ENCODE results near the gene IMPG2. TPM values are rescaled to one million over a fixed set of nuclear protein-coding genes. Genes with fewer than 3 reads are reported as not detected.

Gene IMPG2
- total RNA-seq, 2 experiments from 2014 or later: 0.45 to 0.66 TPM

DNA sequence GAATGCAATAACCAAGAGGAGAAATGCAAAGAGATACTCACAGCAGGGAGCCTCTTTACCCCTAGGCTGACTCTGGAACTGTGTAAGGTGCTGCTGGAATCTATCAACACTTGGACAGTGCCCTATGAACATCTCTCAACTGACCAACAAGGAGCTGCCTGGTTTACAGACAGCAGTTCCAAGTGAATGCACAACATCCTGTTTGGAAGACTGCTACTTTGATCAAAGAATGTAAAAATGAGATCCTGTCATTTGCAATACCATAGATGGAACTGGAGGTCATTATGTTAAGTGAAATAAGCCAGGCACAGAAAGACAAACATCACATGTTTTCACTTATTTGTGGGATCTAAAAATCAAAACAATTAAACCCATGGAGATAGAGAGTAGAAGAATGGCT, 136.3 kb downstream of the IMPG2 start:
- DNase-seq (no peak), ATAC-seq (ENCODE audit: poor library complexity) (no peak)
- H3K27ac Mint-ChIP-seq: no peak overlapping the region
- CTCF ChIA-PET: no interaction called here
- TF ChIP-seq, protein P1, sequence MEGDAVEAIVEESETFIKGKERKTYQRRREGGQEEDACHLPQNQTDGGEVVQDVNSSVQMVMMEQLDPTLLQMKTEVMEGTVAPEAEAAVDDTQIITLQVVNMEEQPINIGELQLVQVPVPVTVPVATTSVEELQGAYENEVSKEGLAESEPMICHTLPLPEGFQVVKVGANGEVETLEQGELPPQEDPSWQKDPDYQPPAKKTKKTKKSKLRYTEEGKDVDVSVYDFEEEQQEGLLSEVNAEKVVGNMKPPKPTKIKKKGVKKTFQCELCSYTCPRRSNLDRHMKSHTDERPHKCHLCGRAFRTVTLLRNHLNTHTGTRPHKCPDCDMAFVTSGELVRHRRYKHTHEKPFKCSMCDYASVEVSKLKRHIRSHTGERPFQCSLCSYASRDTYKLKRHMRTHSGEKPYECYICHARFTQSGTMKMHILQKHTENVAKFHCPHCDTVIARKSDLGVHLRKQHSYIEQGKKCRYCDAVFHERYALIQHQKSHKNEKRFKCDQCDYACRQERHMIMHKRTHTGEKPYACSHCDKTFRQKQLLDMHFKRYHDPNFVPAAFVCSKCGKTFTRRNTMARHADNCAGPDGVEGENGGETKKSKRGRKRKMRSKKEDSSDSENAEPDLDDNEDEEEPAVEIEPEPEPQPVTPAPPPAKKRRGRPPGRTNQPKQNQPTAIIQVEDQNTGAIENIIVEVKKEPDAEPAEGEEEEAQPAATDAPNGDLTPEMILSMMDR (IDR thresholded peaks at IDR 0.05): no peak
- H3K27me3 ChIP-seq (ENCODE audit: control insufficient read depth in 1 of 2, insufficient read depth in 2 of 2, low read length in 2 of 2): no peaks in the 10 kb centered on the region
- H3K9me3 Mint-ChIP-seq: no peaks in the 10 kb centered on the region
- no peak overlapping the region for H3K4me3 ChIP-seq (ENCODE audit: low read length)
- no peaks in the 10 kb centered on the region for H3K9me3 ChIP-seq (ENCODE audit: control insufficient read depth in 1 of 2, insufficient read depth in 1 of 2, low read length in 2 of 2)
- H3K27ac ChIP-seq (ENCODE audit: low read depth in 1 of 2, low read length in 2 of 2): no peak overlapping the region
- no peak overlapping the region for H3K4me3 Mint-ChIP-seq
- H3K36me3 Mint-ChIP-seq (ENCODE audit: low read depth): no peaks in the 10 kb centered on the region
- POLR2A ChIA-PET: no interaction called here
- H3K4me1 ChIP-seq (ENCODE audit: insufficient read depth, low read length): no peaks in the 10 kb centered on the region
- no peaks in the 10 kb centered on the region for H3K4me1 Mint-ChIP-seq (ENCODE audit: low read depth)
- H3K36me3 ChIP-seq (ENCODE audit: insufficient read depth, low read length): no peaks in the 10 kb centered on the region
- intact Hi-C loops (cut with DNase I, micrococcal nuclease): no loop called here
- H3K27me3 Mint-ChIP-seq: peaks cover 13% of the 10 kb centered on the region

DNA sequence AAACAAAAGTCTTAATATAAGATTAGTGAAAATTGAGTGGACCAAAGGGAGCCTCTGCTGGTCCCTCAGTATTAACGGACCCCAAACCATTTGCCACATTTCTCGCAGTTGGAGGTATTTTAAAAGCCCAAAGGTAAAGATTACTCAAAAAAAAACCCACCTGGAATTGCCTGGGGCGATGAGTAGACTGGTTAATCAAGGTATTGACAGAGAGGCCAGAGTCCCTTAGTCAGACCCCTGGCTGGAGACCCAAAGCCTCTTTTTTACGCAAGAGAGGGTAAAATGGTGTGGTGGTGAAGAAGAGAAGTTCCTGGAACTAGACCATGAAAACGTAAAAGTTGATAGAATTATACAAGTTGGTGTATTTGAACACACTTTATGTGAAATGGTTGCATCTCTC, 137.2 kb downstream of the IMPG2 start:
- DNase-seq (no peak), ATAC-seq (ENCODE audit: poor library complexity) (no peak)
- Histone ChIP-seq H3K27me3 (ENCODE audit: control insufficient read depth in 1 of 2, insufficient read depth in 2 of 2, low read length in 2 of 2) (no peaks in the 10 kb centered on the region), H3K4me3 (ENCODE audit: low read length) (no peak overlapping the region), H3K9me3 (ENCODE audit: control insufficient read depth in 1 of 2, insufficient read depth in 1 of 2, low read length in 2 of 2) (no peaks in the 10 kb centered on the region), H3K36me3 (ENCODE audit: insufficient read depth, low read length) (no peaks in the 10 kb centered on the region), H3K4me1 (ENCODE audit: insufficient read depth, low read length) (no peaks in the 10 kb centered on the region), H3K27ac (ENCODE audit: low read depth in 1 of 2, low read length in 2 of 2) (no peak overlapping the region)
- CTCF ChIA-PET: no interaction called here
- peaks cover 8% of the 10 kb centered on the region for H3K27me3 Mint-ChIP-seq
- TF ChIP-seq, protein P1 (IDR thresholded peaks at IDR 0.05): no peak
- H3K36me3 Mint-ChIP-seq (ENCODE audit: low read depth): no peaks in the 10 kb centered on the region
- H3K4me3 Mint-ChIP-seq: no peak overlapping the region
- intact Hi-C loops (cut with DNase I, micrococcal nuclease): no loop called here
- no peak overlapping the region for H3K27ac Mint-ChIP-seq
- no peaks in the 10 kb centered on the region for H3K4me1 Mint-ChIP-seq (ENCODE audit: low read depth)
- no peaks in the 10 kb centered on the region for H3K9me3 Mint-ChIP-seq
- POLR2A ChIA-PET: no interaction called here

DNA sequence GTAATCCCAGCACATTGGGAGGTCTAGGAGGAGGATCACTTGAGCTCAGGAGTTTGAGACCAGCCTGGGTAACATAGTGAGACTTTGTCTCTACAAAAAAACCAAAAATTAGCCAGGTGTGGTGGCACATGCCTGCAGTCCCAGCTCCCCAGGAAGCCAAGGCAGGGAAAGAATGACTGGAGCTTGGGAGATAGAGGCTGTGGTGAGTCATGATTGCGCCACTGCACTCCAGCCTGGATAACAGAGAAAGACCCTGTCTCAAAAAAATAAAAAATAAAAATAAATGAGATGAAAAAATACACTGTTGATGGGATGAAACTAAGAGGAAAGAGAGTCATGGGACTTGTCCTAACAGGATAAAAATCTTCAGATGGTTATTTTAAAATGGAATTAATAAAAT, 137.6 kb downstream of the IMPG2 start:
- intact Hi-C loops (cut with DNase I, micrococcal nuclease): no loop called here
- no peaks in the 10 kb centered on the region for H3K9me3 Mint-ChIP-seq
- no peaks in the 10 kb centered on the region for H3K36me3 Mint-ChIP-seq (ENCODE audit: low read depth)
- H3K27me3 ChIP-seq (ENCODE audit: control insufficient read depth in 1 of 2, insufficient read depth in 2 of 2, low read length in 2 of 2): no peaks in the 10 kb centered on the region
- TF ChIP-seq, protein P1 (IDR thresholded peaks at IDR 0.05): no peak
- H3K27ac Mint-ChIP-seq: no peak overlapping the region
- ATAC-seq (ENCODE audit: poor library complexity): no peak
- H3K4me1 Mint-ChIP-seq (ENCODE audit: low read depth): no peaks in the 10 kb centered on the region
- no peak overlapping the region for H3K4me3 Mint-ChIP-seq
- H3K36me3 ChIP-seq (ENCODE audit: insufficient read depth, low read length): no peaks in the 10 kb centered on the region
- no peaks in the 10 kb centered on the region for H3K4me1 ChIP-seq (ENCODE audit: insufficient read depth, low read length)
- POLR2A ChIA-PET: no interaction called here
- peaks cover 8% of the 10 kb centered on the region for H3K27me3 Mint-ChIP-seq
- no peak for DNase-seq
- H3K27ac ChIP-seq (ENCODE audit: low read depth in 1 of 2, low read length in 2 of 2): no peak overlapping the region
- no peaks in the 10 kb centered on the region for H3K9me3 ChIP-seq (ENCODE audit: control insufficient read depth in 1 of 2, insufficient read depth in 1 of 2, low read length in 2 of 2)
- CTCF ChIA-PET: no interaction called here
- H3K4me3 ChIP-seq (ENCODE audit: low read length): no peak overlapping the region
